KMS-11 (cell line): ENCODE data around the gene MLIP.

Experiments used
- H2AFZ ChIP-seq: fragments of 200-600 bp; sonication (generic); 2 replicates; pipeline ENCODE4 v1.6.1; 2016; ENCODE audit warnings: antibody characterized with exemption, mixed run types, low read depth
- H3K27ac ChIP-seq: fragments of 200-600 bp; sonication (generic); 2 replicates; pipeline ENCODE4 v1.6.1; 2016; ENCODE audit warnings: mild to moderate bottlenecking, mixed run types
- H3K27me3 ChIP-seq: fragments of 200-600 bp; sonication (generic); 2 replicates; pipeline ENCODE4 v1.6.1; 2017; ENCODE audit warnings: mild to moderate bottlenecking, low read depth, mixed run types, moderate library complexity; ENCODE audit not compliant: insufficient read depth
- H3K36me3 ChIP-seq: fragments of 200-600 bp; sonication (generic); 2 replicates; pipeline ENCODE4 v1.6.1; 2017; ENCODE audit warnings: mild to moderate bottlenecking, mixed run types; ENCODE audit not compliant: insufficient read depth
- H3K4me1 ChIP-seq: fragments of 200-600 bp; sonication (generic); 2 replicates; pipeline ENCODE4 v1.6.1; 2016; ENCODE audit warnings: mild to moderate bottlenecking, low read depth, mixed run types; ENCODE audit not compliant: poor library complexity, severe bottlenecking
- H3K4me2 ChIP-seq: fragments of 200-600 bp; sonication (generic); 2 replicates; pipeline ENCODE4 v1.7.0; 2016; ENCODE audit warnings: mild to moderate bottlenecking, mixed run types
- H3K4me3 ChIP-seq: fragments of 200-600 bp; sonication (generic); IDR thresholded peaks from 2 replicates; pipeline ENCODE4 v1.6.1; 2017; ENCODE audit warnings: low read depth, low read length, mixed read lengths; ENCODE audit not compliant: insufficient read depth
- H3K79me2 ChIP-seq: fragments of 200-600 bp; sonication (generic); 2 replicates; pipeline ENCODE4 v1.6.1; 2016; ENCODE audit warnings: low read depth, mixed run types; ENCODE audit not compliant: insufficient read depth
- H3K9ac ChIP-seq: fragments of 200-600 bp; sonication (generic); 2 replicates; pipeline ENCODE4 v1.6.1; 2016; ENCODE audit warnings: mild to moderate bottlenecking, mixed run types
- H4K20me1 ChIP-seq: fragments of 200-600 bp; sonication (generic); 2 replicates; pipeline ENCODE4 v1.6.1; 2016; ENCODE audit warnings: mild to moderate bottlenecking, mixed run types; ENCODE audit not compliant: insufficient read depth
- TF ChIP-seq, protein P1 (sequence below): fragments of 200-600 bp; sonication (generic); conservative IDR thresholded peaks from 2 replicates; pipeline ENCODE4 v1.6.1; 2017; ENCODE audit warnings: low read depth, mild to moderate bottlenecking, antibody characterized with exemption, low read length, moderate library complexity, mixed read lengths

Gene MLIP

DNA sequence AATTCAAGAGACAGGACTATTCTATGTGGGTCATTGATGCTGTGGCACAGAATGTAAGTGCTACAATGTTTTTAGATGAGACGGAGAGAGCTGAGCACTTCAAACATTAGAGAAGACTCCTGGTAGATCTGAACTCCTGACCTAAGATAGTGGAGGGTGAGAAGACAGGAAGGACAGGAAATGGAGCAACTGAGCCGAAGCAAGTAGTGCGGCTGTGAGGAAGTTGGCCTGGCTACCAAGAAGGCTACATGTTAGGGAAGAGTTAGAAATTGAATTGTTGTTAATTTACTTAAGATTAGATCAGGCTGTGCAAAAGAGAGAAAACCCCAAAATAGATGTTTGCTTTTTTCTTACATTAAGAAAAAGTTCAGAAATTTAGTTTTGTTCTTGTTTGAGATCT, 14.4 kb upstream of the MLIP start:
- TF ChIP-seq, protein P1, sequence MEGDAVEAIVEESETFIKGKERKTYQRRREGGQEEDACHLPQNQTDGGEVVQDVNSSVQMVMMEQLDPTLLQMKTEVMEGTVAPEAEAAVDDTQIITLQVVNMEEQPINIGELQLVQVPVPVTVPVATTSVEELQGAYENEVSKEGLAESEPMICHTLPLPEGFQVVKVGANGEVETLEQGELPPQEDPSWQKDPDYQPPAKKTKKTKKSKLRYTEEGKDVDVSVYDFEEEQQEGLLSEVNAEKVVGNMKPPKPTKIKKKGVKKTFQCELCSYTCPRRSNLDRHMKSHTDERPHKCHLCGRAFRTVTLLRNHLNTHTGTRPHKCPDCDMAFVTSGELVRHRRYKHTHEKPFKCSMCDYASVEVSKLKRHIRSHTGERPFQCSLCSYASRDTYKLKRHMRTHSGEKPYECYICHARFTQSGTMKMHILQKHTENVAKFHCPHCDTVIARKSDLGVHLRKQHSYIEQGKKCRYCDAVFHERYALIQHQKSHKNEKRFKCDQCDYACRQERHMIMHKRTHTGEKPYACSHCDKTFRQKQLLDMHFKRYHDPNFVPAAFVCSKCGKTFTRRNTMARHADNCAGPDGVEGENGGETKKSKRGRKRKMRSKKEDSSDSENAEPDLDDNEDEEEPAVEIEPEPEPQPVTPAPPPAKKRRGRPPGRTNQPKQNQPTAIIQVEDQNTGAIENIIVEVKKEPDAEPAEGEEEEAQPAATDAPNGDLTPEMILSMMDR = no peak
- Histone ChIP-seq H3K27ac (no peak overlapping the region), H3K4me1 (peaks cover 14% of the 10 kb centered on the region), H2AFZ (no peak overlapping the region), H3K27me3 (no peaks in the 10 kb centered on the region), H3K79me2 (no peaks in the 10 kb centered on the region), H3K36me3 (no peaks in the 10 kb centered on the region), H4K20me1 (no peaks in the 10 kb centered on the region), H3K9ac (no peak overlapping the region), H3K4me2 (no peak overlapping the region), H3K4me3 (no peak overlapping the region)

DNA sequence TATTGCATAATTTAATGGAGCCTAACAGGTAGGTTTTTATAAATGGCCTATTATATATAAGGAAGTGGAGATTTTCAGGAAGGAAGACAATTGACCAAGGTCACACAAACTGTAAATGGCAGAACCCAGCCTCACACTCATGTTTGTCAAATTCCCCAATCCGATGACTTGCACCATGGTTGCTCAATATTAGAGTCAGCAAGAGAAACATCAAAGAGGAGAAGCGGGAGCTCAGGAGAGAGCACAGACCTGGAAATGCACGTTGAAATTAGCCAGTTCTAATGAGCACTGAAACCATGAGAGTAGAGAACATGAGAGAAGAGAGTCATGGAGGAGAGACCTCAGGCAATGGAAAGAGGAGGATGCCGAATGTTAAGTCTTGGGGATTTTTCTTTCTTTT, 13.5 kb upstream of the MLIP start:
- H2AFZ ChIP-seq = no peak overlapping the region

DNA sequence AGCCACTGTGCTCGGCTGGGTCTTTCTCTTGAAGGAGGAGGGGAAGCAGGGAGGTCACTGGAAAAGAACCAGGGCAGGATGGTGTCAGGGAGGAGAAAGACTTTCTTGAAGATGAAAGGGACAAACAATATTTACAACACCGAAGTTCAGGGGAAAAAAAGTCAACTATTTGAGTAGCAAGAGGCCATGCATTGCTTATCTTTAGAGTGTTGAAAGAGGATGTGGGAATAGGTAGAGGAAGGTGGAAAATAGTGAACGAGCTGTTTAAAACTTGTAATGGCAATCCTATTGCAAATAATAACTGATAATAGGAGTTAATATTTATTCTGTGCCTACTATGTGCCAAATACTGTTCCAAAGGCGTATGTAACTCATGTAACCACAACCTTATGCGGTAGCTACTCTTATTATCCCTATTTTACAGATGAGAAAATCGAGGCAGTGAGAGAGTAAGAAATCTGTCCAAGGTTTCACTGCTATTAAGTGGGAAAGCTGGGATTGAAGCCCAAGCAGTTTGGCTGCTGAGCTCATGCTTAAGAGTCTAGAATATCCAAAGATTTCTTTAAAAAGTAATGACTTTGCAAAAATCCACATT, 12.7 kb upstream of the MLIP start:
- H3K4me2 ChIP-seq = no peak overlapping the region
- H3K9ac ChIP-seq = no peak overlapping the region
- no peak overlapping the region for H2AFZ ChIP-seq
- no peaks in the 10 kb centered on the region for H3K36me3 ChIP-seq
- H3K27ac ChIP-seq = no peak overlapping the region
- TF ChIP-seq, protein P1 = no peak
- no peaks in the 10 kb centered on the region for H4K20me1 ChIP-seq
- peaks cover 14% of the 10 kb centered on the region for H3K4me1 ChIP-seq
- H3K4me3 ChIP-seq = no peak overlapping the region
- H3K27me3 ChIP-seq = no peaks in the 10 kb centered on the region
- no peaks in the 10 kb centered on the region for H3K79me2 ChIP-seq

More for the DNA sequence above, 13.5 kb upstream of the MLIP start:
- Histone ChIP-seq H3K4me3 (no peak overlapping the region), H3K4me2 (no peak overlapping the region), H3K36me3 (no peaks in the 10 kb centered on the region), H3K27ac (no peak overlapping the region), H3K79me2 (no peaks in the 10 kb centered on the region), H4K20me1 (no peaks in the 10 kb centered on the region), H3K9ac (no peak overlapping the region), H3K4me1 (peaks cover 14% of the 10 kb centered on the region), H3K27me3 (no peaks in the 10 kb centered on the region)
- TF ChIP-seq, protein P1 = no peak

DNA sequence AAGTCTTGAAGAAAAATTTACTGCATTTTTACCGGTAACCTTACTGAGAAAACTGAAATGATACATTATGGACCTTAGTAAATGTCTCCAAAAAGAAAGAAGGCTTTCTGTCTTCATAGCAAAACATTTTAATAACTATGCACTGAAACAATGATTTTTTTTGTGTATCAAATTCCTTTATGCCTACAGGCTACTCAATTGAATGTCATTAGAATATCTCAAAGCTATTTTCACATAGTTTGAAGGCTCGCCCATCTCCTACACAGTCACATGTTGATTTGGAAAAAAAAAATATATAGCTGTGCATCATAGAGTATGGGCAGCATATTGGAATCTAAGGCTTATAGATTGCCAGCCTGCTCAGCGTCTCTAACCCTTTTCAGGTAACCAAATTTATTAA, 12.0 kb upstream of the MLIP start:
- no peaks in the 10 kb centered on the region for H4K20me1 ChIP-seq
- H3K27me3 ChIP-seq = no peaks in the 10 kb centered on the region
- H3K4me1 ChIP-seq = peaks cover 14% of the 10 kb centered on the region
- no peak overlapping the region for H3K4me3 ChIP-seq
- no peak overlapping the region for H3K9ac ChIP-seq
- TF ChIP-seq, protein P1 = no peak
- no peak overlapping the region for H3K27ac ChIP-seq
- H2AFZ ChIP-seq = no peak overlapping the region
- H3K79me2 ChIP-seq = no peaks in the 10 kb centered on the region
- no peaks in the 10 kb centered on the region for H3K36me3 ChIP-seq
- 0 out of 2 replicates have a peak overlapping the region, but pooled peaks have one; percentile 28 for H3K4me2 ChIP-seq
